CD4-positive, alpha-beta T cell treated with Interleukin-12 subunit alpha and Interleukin-12 subunit beta, for 1 hour (primary cell): ENCODE results near the gene CFAP20DC.
"Not testable (repeated sequence)": the region's sequence is repeated elsewhere in the genome, so short reads cannot be mapped to it uniquely, and the experiment has no call there.

Experiments
- DNase-seq: peaks from one replicate; pipeline ENCODE4 v3.0.0-alpha.2; 2020

Gene CFAP20DC

DNA sequence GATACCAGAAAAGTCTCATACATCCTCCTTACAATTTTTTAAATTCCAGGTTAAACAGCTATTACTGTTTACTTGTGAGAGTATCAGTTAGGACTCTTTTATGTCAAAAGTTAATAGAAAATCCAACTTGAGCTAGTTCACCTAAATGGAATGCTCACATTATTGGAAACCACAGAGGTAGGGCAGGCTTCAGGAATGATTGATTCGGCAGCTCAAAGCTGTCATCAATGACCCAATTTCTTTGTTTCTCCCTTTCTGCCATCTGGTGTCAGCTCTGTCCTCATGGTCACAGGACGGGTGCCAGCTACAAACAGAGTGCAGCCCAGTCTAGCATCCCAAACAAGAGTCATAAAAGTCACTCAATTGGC lies 32.2 kb downstream of the CFAP20DC start:
- no peak for DNase-seq

DNA sequence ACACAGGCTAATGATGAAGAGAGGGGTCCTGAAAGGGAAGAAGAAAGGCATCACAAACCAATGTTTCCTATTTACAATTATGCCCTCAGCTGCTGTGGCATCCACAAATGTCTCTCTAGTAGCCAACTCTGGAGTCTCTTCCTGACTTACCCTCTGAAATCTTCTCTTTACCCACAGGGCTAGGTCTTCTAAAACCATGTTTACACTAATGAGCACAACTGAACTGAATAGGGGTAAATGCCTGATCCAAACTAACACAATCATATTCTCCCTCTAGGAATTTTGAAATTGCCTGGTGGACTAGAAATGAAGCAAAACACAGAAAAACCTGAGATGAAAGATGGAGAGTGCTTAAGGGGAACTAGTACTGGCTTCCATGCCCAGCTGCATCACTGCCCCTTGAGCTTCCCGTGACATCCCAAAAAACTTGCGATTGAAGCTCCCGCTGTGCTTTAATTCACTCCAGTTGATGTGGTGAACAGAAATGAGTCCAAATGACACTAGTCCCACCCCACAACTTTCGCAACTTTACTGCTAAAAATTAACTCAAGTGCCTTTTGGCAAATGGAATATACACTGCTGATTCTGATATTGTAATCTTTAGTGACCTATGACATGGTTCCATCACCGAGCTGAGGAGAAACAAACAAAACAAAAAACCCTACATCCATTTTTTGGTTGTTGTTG lies 32.8 kb downstream of the CFAP20DC start:
- no peak for DNase-seq

DNA sequence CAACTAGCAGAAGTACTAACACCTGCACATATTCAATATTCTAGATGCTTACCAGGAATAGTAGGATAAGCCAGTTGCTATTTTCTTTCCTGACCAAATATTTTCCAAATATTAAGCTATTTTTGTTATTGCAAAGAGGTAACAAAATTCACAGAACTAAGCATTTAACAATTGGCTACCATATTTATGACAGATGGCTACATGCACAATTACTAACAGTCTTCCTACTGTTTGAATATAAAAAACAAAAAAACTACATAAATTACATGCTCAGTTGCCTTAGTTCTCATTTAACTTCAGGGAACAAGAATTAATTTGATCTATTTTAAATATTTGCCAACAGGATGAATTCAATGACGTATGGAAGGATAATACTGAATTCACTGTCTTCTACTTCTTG lies 36.2 kb downstream of the CFAP20DC start:
- DNase-seq: no peak

DNA sequence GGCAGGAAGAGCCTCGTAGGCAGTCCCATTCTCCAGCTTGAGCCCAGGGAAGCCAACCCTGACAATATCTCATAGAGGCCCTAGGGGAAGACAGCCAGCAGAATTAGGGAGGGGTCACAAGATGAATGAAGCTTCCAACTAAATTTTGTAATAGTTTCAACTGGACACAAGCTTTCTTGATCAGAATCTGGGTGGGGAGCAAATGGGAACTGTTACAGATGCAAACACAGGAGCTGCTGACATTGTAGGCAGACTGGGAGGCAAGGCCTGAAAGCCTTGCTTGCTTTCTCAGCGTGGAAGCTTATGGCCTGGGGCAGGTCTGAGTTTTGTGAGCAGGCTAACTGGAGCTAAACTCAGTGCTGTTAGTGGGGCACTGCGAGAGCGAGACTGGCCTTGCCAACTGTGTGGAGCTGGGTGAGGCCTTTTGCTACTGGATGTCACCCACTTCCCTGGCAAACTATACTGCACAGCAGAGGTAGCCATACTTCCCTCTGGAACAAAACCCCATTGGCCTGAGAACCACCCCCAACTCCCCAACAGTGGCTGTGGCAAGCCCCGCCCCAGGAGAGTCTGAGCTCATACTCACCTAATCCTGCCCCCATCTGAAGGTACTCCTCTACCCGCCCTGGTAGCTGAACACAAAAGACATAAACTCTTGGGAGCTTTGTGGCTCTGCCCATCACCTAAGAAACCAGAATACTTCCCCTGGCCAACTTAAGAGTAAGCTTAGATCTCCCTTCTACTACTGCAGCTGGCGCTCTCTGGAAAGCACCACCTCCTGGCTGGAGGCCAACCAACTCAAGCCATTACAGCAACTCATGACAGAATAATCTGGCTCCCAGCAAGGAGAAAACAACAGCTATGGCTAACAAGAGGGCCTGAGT lies 42.9 kb downstream of the CFAP20DC start:
- no peak for DNase-seq

DNA sequence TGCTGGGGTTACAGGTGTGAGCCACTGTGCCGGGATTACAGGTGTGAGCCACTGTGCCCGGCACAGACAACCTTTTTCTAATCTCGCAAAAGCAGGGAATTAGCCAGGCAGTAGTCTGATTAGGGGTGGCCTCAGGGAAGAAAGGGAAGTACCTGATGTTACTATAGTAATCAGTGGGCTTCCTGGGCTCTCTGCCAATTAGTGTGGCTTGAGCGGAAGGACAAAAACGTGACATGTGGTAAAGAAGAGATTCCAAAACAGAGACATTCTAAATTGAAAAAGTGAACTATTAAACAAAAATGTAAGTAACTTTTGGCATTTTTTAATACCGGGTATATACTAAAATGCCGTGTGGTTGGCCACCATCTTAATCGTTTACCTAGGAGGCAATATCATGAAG lies 48.1 kb downstream of the CFAP20DC start:
- DNase-seq: no peak

DNA sequence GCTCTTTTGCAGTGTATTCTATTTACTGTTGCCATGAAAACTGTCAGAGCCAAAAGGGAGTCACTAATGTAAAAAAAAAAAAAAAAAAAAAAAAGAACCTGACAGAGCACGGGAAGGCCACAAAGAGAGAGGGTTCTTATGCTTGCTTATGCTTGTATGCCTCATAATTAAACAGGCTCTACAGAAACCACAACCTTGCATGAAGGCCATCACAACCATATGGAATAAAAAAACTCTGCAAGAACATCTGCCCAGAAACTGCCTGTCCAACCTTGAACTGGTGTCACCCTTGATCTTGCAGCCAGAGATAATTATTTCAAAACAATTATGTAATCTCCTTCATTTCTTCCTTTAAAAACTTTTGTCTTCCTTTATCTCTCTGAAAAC lies 50.1 kb downstream of the CFAP20DC start:
- no peak for DNase-seq

DNA sequence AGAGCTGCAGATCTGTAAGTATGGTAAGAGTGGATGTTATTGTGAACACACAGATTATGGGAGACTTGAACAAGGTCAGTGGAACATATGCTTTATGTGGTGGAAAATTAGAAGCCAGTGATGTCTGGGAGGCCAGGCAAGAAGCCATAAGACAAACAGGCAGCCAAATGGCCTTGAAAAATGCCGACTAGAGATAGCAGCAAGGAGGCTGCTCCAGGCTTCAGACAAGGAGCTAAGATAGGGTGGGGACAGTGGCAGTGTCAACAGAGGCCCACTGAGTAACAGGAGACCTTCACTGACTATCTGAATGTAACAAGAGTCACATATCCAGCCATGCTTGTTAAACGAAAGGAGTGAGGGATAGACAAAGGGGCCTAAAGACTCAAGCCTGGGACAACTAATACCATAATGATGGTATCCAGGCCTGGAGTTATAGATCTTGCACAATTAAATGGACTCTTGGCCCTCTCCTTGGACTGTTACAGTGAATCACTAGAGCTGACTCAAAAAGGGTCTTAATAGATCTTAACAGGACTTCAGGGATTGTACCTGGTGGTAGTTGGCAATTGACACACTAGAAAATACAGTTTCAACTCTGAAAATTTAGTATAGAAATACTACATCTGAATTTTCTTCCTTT lies 50.6 kb downstream of the CFAP20DC start:
- DNase-seq: no peak

DNA sequence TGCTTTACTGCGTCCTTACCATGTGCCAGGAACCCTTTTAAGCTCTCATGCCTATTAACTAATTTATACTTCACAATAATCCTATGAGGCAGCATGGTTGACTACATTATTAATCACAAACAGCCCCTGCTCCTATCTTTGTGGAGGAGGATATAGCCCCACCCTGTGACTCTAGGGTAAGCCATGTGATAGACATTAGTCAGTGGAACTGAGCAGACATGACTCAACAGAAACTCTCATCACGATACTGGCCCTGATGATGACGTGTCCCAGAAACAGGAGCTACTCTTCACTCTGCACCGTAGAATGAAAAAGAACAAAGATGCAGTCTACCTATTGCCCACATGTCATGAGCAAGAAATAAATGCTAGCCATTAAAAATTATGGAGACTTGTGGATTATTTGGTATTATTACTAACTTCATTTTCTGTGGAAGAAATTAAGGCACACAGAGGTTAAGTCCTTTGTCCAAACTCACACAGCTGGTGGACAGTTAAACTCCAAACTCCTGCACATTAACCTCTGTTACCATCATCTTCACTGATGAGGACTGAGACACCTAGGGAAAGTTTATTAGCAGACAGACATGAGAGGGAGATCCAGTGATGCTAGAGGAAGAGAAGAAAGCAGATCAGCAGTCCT lies 51.2 kb downstream of the CFAP20DC start:
- no peak for DNase-seq

DNA sequence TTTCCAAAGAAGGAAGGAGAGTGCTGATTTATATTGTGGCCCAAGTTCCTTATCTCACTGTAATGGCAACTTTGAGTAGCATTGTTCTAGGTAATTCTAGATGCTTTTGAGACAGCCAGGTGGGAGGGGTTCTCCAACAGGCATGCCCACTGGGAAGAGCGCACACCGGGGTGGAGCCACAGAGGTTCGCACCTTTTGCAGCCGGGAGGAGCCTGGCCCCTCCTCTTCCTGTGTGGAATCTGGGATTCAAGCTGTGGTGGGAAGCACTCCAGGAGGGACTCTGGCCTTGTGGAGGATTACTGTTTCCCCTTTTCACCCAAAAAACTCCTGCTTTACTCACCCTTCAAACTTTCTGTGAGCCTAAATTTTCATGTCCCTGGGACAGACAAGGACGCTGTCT lies 53.1 kb downstream of the CFAP20DC start:
- DNase-seq: no peak

DNA sequence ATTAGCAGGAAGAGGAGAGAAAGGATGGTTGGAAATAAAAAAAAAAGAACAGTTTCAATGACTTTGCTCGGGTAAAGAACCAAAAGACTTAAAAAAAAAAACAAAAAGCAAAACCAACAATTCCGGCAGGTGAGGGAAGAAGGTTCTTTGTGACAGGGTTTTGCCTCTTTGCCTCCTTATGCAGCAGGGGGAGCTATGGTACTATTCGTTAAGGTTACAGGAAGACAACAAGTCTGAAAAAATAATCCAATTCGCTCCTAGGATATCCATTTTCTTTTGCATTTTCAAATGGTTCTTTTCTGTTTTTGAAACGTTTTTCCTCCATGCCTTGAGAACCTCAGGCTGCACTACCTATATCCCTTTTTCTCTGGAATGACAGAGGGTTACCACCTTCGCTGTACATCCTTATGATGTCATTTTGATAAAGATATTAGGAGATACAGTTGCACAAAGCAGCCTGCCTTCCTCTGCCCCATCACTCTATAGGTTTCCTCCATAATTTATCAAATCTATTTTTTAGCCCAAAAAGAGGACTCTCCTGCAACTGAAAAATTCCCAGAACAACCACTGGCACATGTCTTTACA lies 55.0 kb downstream of the CFAP20DC start:
- peak; percentile 54 for DNase-seq

DNA sequence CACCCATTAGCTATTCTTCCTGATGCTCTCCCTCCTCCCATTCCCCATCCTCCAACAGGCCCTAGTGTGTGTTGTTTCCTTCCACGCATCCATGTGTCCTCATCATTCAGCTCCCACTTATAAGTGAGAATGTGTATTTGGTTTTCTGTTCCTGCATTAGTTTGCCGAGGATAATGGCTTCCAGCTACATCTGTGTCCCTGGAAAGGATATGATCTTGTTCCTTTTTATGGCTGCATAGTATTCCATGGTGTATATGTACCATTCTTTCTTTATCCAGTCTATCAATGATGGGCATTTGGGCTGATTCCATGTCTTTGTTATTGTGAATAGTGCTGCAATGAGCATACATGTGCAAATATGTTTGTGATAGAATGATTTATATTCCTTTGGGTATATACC lies 56.3 kb downstream of the CFAP20DC start:
- DNase-seq: no peak

DNA sequence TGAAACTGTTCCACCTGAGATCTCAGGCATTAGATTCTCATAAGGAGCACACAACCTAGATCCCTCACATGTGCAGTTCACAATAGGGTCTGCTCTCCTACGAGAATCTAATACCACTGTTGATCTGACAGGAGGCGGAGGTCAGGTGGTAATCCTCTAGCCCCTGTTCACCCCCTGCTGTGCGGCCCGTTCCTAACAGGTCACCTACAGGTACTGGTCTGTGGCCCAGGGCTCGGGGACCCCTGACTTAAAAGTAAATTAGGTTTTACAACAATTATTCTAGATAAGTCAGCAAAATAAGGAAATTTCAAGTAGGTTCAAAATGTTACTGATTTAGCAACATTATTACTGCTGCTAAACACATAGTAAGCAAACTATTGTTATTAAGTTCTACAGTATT lies 58.2 kb downstream of the CFAP20DC start:
- no peak for DNase-seq

DNA sequence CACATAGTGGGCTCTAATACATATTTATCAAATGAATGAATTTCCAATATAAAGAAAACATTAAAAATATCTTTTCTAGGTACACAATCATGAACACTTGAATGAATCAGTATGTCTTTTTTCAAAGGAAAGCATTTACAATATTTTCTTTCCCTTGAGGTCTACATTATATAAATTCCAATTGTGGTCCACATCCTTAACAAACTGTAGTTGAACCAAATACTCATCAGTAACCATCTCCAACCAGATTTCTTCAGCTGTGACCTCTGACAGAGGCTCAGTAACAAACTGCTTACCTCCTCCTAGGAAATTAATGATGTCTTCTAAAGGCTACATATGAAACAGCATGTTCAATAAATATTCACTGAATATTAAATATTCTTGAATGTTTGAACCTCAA lies 58.8 kb downstream of the CFAP20DC start:
- no peak for DNase-seq

DNA sequence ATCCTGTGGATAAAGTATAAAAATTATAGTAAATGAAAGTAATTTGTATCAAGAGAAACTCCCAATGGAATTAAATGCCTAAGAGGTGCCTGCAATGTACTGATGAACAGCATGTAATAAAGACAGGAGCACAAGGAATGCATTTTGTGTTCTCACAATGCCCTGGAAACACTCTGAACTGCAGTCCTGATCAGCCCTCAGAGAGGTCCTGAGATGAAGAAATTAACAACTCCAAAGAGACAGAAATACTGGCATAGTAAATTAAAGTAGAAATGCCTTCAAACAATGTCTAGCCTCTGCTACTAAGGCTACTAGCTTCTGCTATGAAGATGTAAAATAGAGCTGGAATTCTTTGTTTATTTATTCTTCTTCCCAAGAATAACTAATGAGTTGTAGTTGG lies 59.9 kb downstream of the CFAP20DC start:
- DNase-seq: no peak

DNA sequence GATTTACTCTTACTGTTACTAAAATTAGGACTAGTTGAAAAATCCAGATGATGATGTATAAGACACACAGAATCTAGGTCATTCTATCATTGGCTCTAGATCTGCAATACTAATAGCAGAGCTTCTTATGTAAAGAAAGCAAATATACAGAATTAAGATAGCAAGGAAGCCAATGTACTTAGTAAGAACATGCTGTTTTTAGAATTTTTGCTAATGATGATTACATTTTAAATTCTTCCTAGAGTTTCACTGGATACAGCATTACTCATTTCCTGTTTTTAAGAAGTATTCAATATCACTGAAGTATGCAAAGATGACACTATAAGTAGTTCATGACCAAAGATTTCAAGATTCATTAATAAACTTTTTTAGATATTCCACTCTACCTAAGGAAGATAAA lies 60.7 kb downstream of the CFAP20DC start:
- no peak for DNase-seq

DNA sequence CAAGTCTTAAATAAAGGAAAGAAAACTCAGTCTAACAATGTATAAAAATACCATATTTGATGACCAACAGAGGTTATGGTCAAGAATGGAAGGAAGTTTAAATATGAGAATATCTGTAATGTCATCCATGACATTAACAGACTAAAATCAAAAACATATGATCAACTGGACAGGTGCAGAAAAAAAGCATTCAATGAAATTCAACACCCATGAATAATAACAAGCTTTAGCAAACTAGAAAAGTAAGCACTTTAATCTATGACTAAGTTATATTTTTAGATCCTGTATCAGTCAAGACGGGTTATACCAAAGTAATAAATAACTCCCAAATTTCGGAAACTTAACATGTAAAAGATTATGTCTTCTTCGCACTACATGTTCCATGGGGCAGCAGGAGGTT lies 61.8 kb downstream of the CFAP20DC start:
- DNase-seq: no peak

DNA sequence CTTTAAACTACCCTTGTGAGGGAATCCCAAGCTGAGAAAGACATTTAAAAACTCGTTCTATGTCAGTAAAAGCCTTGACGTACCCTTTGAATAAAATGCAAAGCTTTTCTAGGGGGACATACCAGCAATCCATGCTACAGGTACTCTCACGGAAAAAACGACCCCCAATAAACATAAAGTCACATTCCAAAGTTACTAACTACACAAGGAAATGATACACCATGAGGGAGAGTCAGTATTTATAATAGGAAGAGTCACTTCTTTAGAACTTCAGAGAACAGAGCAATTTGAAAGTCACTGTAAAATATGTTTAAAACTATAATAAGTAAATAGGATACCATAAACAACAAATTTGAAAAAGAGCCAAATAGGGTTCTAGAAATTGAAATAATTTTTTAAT lies 63.2 kb downstream of the CFAP20DC start:
- DNase-seq: no peak

DNA sequence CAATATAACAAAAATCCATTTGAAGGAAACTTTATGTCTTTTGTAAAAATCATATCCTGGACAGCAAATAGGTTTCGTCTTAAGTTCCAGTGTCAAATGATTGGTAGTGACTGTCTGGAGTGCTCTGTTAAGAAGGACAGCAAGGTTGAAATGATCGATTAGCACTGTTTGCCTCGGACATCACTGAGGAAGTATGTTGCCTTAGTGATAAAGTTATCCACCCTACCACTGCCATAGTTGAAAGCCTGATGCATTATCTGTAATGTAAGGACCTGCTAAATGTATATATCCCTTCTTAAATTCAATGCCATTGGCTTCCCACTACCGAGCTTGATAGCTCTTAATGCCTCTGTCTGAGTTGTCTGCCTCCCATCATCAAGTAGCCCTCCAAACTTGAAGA lies 70.0 kb downstream of the CFAP20DC start:
- DNase-seq: no peak

DNA sequence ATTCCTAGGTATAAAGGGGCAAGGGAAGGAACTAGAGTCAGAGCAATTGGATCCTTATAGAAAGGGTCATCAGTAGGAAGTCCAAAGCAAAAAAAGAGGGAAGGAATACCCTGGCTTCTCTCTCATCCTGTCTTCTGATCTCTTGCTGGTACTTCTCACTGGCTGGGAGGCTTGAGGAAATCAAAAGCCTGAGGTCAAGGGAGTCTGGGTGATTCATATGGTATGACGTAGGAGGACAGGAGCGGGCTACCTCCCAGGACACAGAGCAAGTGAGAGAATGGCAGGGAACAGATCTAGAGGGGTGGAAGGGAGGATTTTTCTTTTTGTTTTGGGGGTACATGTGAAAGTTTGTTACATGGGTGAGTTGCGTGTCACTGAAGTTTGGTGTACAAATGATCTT lies 76.0 kb downstream of the CFAP20DC start:
- DNase-seq: no peak

DNA sequence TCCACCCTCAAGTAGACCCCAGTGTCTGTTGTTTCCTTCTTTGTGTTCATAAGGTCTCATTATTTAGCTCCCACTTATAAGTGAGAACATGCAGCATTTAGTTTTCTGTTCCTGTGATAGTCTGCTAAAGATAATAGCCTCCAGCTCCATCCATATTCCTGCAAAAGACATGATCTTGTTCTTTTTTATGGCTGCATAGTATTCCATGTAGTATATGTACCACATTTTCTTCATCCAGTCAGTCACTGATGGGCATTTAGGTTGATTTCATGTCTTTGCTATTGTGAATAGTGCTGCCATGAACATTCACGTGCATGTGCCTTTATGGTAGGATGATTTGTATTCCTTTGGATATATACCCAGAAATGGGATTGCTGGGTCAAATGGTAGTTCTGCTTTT lies 82.0 kb downstream of the CFAP20DC start:
- DNase-seq: not testable (repeated sequence)

DNA sequence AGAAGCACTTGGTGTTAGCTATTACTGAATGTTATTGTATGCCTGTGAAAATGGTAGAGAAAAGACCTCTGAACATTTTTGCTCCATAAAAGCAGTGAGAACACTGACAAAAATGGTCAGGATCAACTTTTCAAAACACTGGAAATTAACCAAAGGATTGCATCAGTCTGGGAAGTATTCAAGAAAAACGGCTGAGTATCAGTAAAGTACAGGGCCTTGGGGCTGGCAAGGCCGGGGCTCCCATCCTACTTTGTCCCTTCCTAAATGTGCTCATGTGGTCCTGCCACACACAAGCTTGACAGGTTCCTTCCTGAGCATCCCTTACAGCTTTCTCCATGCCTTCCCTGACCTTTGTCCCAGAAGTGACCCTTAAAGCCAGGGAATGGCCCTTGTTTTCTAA lies 84.0 kb downstream of the CFAP20DC start:
- no peak for DNase-seq

DNA sequence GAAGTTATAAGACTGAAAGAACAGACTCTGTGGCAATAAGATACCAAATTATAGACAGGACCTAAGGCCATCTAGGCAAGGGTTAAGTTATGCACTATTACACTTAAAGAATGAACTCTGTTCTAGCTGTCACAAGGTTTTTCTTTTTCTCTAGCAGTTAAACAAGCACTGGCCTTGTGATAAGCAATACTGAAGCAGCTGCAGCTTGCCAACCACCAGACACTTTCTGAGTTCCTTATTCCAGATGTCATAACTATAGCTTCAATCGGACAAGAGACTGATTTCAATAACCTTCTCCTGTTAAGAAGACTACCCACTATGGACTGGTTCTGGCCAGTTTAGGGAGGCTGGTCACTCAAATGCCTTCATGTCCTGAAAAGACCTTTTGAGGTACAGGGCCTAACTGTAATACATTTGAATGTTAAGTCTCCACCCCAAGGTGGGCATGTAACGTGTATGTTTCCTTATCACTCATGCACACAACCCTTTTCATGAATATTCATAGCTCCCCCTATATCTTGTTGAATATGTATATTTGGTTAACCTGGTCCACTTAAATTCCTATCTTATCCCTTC lies 85.8 kb downstream of the CFAP20DC start:
- no peak for DNase-seq

DNA sequence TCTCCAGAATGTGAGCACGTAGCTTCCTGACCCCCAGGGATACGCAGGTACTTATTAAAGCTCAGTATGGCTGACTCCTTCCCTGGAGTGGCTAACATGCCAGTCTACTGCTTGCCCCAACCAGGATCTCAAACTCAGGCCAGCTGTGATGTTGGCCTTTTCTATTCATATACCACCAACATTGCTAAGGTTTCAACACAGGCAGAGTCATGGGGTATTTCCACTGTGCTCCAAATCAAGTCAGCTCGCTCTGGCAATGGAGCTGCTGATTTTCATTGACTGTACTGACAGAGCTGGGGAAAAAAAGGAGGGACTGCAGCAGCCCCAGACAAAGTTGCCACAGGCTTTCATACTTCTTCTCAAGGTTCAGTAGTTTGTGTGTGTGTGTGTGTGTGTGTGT lies 87.0 kb downstream of the CFAP20DC start:
- no peak for DNase-seq
